GM18517 (cell line): ENCODE data around the gene SLC35C1.

Experiments used
- ATAC-seq: cut with Tn5 transposase; IDR thresholded peaks from one replicate; pipeline ENCODE4 v1.9.1; 2021; ENCODE audit warnings: mild to moderate bottlenecking, moderate library complexity; ENCODE audit not compliant: unreplicated experiment

The SLC35C1 gene

DNA sequence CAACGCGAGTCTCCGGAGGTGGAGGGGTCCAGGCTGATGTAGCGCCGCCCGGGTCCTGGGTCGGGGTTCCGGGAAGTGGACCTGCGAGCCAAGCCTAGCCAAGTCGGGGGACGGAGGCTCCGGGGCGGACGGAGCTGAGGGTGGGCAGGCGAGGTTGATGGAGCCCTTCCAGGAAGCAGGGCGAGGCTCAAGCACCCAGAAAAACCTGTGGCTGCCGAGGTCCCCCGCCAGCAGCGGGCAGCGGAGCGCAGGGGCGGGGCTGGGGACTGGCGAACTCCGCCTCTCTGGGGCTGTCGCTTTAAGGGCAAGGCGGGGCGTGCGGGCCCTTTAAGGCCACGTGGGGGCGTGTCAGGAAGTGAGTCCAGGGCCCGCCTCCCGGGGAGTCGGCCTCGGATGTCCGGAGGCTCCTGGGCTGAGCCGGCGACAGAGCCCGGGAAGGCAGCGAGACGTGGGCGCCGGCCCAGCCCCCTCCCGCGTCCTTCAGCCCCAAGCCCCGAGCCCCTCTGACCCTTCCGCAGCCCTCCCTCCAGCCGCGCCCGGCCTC is at the start of gene SLC35C1:
Gene SLC35C1, plus strand, starts transcription at position 389 of the 544 bp plus-strand sequence. CDS start 653 bp downstream, outside the sequence.
- peak; percentile 89 for ATAC-seq

DNA sequence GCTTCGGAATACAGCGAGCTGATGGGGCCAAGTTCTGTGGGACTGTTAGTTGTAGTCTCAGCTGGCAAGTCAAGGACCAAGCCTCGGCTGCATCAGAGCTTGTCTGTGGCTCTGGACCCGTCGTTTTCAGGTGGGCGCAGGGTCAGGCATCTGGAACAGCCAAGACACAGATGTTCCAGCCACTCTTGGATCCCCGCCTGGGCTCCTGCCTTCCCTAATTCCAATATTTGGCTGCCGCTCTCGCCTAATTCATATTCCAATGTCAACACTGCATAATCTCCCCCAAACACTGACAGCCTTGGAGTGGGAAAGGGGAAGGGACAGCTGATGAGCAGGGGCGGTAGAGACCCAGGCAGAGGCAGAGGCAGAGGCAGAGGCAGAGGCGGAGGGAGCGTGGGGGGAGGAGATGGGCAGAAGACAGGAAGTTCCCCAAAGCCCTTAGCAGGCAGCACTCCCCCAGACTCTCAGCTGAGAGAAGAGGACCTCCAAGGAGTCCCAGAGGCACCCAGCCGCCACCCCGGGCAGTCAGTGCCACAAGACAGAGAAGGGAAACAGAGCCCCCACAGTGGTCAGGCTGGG is 49.6 kb upstream of the SLC35C1 start:
- ATAC-seq: no peak

DNA sequence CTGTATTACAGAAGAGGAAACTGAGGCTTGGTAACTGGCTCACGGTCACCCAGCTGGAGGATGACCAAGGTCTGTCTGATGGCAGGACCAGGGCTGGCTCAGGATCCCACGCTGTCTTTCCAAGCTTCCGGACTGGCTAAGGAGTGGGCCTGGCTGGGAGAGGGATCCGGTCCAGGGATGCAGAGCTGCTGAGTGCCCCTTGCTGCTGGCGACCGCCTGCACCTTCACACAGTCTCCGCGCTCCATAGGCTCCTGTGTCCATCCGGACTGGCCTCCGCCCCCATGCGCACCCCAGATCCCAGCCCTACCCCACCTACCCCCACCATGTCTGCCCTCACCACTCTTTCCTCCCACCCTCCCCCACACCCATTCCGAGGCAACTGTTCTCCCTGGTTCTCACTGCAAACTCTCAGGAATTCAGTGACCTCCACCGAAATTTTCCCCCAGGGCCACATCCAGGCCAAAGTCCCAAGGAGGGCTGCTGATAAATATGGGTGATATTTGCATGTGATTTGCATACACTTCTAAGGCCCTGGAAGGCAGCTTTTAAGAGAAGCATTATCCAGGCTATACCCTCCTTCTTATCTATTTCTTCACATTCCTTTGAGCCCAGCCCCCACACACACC is 48.5 kb upstream of the SLC35C1 start:
- no peak for ATAC-seq

DNA sequence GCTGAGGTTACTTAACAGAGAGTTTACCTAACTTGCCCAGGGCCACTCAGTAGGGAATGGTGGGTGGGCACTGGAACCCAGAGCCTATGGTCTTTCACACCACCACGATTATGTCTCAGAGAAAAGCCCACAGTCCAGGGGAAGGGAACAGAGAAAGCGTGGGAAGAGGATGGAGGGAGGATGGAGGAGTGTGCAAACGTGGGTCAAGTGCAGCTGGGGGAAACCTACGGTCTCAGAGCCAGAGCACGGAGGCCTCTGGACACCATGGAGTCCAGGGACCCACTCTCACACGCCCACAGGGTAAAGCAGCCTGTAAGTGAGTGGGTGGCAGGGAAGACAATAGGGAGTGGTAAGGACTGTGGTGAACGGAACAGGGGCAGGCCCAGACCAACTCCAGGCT is 47.3 kb upstream of the SLC35C1 start:
- no peak for ATAC-seq

DNA sequence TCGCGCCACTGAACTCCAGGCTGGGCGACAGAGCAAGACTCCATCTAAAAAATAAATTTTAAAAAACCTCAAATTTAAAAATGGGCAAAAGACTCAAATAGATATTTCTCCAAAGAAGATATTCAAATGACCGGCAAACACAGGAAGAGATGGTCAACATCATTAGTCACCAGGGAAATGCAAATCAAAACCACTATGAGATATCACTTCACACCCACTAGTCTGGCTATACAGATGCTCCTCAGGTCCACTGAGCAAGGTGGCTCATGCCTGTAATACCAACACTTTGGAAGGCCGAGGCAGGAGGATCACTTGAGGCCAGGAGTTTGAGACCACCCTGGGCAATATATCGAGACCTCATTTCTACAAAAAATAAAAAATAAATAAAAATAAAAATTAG is 43.3 kb upstream of the SLC35C1 start:
- no peak for ATAC-seq

DNA sequence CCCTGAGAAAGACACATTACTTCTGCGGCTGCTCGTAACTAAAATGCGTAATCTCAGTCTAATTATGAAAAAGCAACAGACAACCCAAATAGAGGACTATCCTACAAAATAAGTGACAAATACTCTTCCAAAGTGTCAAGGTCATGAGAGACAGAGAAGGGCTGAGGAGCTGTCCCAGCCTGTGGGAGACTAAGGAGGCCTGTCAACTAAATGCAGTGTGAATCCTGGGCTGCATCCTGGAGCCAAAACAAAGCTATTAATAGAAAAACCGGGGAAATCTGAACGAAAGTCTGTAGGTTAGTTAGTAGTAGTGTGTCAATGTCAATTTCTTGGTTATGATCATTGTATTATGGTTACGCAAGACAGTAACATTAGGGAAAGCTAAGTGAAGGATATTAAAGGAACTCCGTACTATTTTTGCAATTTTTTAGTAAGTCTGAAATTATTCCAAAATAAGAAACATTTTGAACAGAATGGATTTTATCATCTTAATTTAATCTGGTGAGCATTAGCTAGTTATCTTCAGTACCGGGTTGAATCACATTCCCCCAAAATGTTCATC is 39.8 kb upstream of the SLC35C1 start:
- no peak for ATAC-seq

DNA sequence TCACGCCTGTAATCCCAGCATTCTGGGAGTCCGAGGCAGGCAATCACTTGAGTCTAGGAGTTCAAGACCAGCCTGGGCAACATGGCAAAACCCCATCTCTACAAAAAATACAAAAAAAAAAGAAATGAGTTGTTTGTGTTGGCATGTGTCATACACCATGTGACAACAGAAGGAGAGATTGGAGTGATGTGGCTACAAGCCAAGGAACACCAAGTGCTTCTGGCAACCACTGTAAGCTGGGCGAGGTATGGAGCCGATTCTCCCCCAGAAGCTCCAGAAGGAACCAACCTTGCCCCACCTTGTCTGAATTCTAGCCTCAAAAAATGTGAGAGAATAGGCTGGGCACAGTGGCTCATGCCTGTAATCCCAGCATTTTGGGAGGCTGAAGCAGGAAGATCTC is 39.1 kb upstream of the SLC35C1 start:
- ATAC-seq: no peak

DNA sequence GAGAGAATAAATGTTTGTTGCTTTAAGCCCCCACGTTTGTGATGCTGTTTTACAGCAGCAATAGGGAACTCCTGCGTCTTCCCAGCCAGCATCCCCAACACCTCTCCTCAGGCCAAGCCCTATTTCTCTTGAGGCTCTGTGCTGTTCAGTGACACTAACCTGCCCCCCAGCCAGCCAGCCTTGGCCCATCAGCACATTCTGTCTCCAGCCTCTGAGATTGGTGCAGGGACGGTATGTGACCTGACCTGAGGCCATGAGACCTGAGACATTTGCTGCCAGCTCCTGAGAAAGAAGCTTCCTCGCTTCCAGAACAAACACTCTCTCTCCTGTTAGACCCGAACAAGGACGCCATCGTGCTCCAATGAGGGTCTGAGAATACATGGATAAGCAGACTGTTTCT is 38.5 kb upstream of the SLC35C1 start:
- ATAC-seq: no peak

DNA sequence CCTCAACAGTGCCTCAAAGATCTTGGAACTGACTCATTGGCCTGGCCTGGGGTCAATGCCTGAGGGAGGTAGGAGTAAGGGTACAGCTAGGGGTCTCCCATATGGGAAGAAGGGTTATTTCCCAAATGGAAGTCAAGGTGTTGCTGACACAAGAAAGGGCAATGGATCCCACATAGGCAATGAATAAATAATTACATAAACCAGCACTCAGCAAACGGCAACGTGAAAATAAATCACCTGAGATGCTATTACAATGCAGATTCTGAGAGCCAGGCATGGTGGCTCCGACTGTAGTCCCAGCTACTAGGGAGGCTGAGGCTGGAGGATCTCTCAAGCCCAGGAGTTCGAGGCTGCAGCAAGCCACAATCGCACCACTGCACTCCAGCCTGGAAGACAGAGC is 36.5 kb upstream of the SLC35C1 start:
- no peak for ATAC-seq

DNA sequence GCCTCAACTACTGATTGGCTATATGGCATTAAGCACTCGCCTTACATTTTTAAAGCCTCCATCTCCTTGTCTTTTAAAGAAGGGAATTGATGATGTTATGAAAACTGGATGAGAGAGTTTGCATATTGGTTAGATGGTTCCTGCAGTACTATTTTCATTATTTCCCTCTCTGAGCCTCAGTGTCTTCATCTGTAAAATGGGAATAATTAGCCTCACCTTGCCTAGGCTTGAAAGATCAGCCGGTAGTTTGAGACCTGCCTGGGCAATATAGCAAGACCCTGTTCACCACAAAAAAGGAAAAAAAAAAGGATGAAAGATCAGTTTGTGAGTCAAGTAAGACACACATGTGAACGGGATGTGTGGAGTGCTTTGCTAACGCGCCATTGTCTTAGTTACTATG is 35.0 kb upstream of the SLC35C1 start:
- no peak for ATAC-seq

DNA sequence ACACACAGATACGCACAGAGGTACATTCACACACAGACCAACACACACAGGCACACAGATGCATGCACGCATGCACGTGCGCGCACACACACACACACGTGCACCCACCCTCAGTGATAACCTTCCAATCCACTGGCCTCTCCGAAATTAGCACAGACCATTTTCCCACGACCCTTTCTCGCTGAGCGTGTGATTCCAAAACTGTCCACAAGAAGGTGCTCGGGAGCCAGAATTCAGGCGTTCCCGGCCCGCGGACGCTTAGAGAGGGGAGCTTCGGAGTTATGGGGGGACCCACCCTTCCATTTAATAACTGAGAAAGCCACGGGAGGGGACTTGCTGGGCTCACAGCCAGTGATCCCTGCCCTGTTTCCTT is 33.8 kb upstream of the SLC35C1 start:
- ATAC-seq: peak; percentile 54

DNA sequence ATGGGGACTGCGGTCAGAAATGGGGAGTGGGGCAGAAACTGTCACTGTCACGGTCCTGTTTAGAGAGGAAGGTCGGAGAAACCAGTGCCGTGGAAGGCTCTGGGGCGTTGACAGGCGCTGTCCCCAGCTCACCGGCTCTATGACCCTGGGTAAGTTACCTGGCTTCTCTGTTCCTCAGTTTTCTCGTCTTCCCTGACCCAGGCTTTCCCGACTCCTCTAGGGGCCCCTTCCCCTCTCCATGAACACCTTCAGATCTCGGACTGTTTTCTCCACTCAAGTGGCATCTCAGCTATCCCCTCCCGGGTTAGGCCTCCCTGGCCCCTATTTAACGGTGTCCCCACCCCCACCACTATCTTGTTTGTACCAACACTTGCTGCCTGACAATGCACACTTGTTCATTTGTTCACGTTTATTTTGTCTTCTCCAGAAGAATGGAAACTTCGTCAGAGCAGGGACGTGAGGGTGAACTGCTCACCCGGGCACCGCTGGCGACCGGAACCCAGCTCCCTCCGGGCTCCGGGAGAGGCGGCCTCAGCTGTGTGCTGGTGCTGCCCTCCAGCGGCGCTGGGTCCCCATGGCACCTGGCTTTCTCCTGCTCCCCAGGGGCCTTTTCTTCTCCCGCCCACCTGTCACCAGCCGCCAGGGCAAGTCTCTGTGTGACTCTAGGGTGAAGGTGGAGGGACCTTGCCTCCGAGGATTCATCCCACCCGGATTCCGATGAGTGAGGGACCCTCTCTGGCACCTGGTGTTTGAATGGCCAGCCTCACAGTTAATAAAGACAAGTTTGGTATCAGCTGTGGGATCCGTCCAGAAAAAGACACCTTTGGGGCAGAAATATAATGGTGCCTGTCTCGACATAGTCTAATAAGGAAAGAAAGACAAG is 33.1 kb upstream of the SLC35C1 start:
- ATAC-seq: peak; percentile 61

DNA sequence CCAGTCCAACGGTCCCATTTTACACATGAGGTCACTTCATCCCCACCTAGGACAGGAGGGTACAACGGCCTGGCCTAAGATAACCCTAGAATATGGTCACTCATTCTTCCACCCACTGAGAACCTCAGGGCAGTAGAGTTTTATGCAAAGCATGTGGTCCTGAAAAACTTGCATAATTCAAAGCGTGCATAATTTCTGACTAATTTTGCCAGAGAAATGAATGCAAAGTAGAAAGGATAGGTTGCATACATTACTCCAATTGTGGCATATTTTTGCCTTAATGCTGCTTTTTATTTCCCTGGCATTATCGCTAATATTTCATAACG is 32.5 kb upstream of the SLC35C1 start:
- no peak for ATAC-seq

DNA sequence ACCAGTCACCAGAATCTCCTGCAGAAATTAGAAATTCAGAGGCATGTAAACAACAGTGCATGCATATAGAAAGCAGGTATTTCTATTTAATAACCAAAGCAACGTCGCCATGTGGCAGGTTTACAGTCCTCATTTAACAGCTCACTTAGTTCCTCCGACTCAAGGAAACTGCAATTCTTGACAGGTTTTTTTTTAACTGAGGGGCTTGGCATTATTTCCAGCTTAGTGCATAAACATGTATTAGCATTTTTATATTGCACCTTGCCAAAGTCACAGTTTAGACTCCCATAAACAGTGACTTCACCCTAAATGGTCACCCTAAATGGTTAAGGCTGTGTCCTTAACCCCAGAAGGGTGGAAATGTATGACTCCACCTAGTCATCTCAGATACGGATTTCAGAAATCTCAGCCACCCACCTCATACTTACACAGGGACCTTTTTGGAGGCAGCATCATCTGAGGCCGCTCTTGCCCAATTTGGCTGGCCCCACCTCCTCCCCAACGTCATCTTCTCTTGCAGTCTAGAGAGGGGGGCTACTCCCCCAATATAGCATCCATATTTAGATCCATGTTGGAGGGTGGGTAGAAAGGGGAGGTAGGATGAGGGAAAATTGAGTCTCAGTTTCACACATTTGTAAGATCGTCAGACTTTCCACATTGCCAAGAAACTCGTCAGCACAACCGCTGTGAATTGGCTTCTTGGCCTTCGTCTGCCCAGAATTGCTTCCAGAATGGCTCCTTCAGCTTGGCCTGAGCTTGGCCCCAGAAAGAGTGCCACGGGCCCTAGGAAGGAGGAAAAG is 31.8 kb upstream of the SLC35C1 start:
- ATAC-seq: no peak

DNA sequence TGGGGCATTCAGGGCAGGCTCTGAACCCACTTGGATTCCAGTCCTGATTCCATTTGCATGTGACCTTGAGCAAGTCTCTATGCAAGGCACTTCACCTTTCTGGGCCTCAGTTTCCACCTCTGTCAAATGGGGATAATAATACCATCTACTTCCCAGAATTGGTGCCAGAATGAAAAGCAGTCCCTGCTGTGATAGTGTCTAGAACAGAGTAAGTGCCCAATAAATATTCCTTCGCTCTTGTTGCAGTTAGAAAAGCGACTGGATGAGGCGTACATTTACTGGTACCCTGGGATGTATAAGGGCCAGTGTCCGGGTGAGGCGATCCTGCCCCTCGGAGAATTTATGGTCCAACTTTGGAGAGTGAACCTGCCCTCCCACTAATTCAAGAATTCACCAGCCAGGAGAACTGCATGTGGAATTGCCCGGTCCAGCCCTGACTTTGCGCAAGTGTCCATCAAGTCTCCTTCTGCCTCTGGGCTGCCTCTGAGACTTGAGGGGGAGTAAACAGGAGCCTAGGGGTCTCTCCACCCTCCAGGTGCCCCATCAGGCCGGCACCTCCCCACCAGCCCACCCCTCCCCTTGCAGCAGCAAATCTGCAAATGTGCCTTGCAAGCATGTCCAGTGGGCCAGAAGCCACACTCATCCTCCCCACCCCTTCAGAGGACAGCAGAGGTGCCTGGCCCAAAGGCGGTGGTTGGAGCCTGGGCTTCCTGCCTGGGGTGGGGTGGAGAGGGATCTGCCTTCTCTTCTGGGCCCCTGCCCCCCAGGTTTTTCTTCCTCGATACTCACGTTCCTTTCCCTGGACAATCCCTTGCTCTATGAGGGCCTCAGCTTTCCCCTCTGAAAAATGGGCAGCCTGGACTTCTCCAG is 30.9 kb upstream of the SLC35C1 start:
- no peak for ATAC-seq

DNA sequence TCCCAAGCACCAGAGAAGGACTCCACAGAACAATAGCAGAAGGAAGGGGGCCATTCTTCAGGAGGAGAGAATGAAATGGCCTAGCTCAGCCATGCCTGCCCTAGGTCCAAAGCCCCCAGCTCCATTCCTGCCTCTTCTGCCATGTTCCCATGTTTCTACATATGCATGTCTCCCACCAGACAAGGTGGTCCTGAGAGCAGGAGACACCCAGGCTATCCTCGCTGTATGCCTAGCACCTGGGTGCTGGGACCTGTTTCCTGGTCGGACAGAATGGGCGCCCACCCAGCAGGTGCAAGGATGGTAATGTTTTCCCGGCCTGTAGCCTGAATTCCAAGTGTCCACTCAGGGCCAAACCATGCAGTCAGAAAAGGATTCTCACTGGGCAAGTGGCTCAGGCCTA is 30.2 kb upstream of the SLC35C1 start:
- no peak for ATAC-seq

DNA sequence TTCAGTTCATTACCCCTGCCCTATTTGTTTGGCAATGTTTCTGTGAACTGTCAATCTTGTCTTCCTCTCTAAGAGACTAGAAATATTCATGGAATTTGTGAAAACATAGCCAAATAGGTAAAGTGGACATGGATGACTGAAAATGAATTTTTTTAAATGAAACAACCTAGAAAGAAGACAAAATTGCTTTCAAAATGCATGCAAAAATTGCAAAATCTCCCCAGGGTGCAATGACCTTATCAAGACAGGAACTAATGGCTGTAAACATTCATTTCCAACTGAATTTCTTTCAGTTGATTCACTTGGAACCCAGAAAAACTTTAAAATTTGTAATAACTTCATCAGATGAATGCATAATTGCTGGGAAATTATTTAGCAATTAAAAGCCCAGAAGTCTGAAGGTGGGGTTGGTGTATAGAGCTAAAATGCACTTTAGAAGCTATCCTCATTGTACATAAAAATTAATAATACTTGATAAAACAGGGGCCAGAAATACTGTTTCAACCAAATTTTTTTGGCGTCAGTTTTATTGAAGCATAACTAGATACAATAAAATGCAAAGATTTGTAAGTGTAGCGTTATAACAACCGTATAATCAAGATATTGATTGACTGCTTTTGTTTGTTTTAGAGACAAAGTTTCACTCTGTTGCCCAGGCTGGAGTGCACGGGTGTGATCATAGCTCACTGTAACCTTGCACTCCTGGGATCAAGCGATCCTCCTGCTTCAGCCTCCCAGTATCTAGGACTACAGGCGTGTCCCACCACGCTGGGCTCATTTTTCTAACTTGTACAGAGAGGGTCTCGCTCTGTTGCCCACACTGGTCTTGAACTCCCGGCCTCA is 27.6 kb upstream of the SLC35C1 start:
- no peak for ATAC-seq

DNA sequence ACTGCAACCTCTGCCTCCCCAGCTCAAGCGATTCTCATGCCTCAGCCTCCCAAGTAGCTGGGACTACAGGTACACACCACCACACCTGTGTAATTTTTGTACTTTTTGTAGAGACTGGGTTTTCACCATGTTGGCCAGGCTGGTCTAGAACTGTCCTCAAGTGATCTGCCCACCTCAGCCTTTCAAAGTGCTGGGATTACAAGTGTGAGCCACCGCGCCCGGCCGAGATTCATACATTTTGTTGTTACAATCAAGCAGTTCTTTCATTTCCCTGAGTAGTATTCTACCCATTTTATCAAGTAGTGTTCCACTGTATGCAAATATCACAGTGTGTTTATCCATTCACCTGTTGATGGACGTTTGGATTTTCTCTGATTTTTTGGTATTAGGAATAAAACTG is 26.6 kb upstream of the SLC35C1 start:
- ATAC-seq: no peak

DNA sequence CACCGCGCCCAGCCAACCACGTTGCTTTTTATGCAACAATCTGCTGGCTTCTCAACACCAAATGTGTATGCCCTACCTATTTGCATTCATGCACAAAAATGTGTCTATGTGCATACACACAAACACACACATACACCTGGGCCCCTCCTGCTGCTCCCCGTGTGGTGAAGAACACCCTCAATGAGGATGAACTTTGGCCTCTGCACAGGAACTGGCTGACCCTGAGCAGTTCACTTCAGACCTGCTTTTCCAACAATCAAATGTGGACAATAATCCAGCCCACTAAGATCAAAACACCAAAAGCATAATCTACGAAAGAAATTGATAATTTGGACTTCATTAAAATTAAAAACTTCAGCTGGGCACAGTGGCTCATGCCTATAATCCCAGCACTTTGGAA is 25.3 kb upstream of the SLC35C1 start:
- no peak for ATAC-seq
